GM12801 (cell line): ENCODE data around the gene SPPL2B.

Experiments
- TF ChIP-seq, protein P1 (sequence below): IDR thresholded peaks from one replicate; pipeline ENCODE4 v1.5.1; 2011; ENCODE audit warnings: control low read depth; ENCODE audit not compliant: insufficient read length; ENCODE audit errors: extremely low read depth

The SPPL2B gene

DNA sequence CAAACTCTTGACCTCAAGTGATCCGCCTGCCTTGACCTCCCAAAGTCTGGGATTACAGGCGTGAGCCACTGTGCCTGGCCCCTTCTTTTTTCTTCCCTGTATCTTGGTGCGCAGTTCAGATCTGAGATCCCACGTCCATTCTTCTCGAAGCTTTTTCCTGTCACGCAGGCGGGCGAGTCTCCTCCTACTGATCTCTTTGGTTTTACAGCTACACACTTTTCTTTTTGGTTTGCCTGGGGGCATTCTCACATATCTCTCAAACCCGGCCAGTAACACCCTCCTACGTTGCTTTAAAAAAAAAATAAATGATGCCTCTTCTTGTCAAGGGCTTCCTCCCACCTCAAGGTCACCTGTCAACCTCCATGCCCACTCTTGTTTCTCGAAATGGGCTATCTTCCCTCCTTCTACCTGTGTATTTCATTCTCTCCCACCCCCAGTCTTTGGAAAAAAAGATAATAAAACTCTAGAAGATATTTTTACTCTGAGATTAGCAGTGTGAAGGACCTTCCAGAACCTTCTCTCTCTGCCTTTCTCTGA is 43.7 kb downstream of the SPPL2B start:
- TF ChIP-seq, protein P1, sequence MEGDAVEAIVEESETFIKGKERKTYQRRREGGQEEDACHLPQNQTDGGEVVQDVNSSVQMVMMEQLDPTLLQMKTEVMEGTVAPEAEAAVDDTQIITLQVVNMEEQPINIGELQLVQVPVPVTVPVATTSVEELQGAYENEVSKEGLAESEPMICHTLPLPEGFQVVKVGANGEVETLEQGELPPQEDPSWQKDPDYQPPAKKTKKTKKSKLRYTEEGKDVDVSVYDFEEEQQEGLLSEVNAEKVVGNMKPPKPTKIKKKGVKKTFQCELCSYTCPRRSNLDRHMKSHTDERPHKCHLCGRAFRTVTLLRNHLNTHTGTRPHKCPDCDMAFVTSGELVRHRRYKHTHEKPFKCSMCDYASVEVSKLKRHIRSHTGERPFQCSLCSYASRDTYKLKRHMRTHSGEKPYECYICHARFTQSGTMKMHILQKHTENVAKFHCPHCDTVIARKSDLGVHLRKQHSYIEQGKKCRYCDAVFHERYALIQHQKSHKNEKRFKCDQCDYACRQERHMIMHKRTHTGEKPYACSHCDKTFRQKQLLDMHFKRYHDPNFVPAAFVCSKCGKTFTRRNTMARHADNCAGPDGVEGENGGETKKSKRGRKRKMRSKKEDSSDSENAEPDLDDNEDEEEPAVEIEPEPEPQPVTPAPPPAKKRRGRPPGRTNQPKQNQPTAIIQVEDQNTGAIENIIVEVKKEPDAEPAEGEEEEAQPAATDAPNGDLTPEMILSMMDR, result no peak

DNA sequence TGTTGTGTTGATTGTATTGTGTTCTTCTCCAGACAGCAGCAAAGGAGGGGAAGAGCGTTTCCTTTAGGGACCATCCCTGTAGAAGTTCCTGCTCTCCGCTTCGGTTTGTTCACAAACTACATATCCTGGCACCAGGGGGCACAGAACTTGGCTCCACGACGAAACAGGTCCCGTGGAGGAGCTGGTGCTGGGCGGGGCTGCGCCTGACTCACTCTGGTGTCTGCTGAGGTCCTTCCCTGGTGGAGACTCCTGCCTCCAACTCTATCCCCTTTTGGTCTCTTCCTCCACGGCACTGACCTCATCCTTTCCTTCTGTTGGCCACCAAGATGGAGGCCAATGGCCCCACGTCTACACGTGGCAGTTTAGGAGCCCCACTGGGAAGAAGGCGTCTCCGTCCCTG is 46.3 kb downstream of the SPPL2B start:
- TF ChIP-seq, protein P1, result no peak

DNA sequence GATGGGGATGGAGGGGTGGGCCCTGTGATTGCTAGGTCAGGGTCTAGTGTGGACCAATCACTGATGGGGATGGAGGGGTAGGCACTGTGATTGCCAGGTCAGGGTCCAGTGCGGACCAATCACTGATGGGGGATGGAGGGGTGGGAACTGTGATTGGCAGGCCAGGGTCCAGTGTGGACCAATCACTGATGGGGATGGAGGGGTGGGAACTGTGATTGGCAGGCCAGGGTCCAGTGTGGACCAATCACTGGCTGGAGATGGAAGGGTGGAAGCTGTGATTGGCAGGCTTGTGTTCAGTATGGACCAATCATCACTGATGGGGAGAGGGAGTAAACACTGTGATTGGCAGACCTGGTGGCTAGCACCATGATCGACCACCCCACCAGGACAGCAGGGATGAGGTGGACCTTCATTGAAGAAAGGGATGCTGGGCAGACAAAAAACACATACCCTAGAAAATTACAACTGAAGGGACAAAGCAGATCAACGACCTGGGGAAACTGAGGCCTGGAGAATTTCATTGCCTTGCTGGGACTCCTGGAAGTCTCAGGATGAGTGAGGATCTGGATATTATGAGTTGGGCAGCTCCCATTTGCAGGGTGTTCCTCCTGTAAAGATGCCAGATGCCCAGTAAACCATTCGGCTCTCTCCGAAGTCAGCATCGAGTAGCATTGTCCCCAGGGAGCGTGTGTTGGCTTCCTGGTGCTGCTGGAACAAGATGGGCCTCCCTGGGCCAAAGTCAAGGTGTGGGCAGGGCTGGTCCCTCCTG is 47.1 kb downstream of the SPPL2B start:
- TF ChIP-seq, protein P1, result no peak

DNA sequence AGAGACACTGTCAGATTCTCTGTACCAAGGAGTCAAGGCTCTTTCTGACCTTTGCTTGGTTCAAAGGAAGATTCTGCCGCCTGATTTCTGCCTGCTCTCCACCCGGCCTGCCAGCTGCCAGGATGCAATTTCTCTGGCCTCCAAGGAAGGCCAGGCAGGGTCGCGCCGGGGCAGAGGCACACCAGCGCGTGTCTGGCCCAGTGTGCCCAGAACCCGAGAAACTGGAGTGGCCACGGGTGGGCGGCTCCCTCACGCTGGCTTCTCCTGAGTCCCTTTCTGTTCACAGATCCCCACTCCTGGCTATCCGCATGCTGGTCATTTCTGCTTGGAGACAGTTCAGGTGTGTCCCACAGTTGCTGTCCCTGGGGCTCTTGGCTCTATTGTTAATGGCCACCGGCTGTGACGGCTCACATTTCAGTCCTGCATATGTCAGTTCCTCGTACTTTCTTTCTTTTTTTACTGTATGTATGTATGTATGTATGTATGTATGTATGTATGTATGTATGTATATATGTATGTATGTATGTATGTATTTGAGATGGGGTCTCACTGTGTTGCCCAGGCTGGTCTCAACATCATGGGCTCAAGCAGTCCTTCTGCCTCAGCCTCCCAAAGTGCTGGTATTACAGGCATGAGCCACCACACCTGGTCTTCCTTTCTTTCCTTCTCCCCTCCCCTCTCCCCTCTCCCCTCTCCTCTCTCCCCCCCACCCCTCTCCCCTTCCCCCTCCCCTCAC is 48.5 kb downstream of the SPPL2B start:
- TF ChIP-seq, protein P1, result no peak

DNA sequence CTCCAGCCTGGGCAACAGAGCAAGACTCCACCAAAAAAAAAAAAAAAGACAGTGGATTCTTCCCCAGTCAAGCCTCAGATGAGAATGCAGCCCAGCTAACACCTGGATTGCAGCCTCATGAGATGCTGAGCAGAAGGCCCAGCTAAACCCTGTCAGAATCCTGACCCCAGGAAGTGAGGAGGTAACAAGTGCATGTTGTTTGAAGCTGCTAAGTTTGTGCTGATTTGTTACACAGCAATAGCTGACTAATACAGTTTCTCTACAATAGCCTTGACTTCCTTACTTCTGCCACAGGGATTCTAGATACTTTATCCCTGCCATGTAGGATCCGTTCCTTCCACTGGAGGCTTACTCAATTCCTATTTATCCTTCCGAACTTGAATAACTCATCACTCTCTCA is 52.1 kb downstream of the SPPL2B start:
- TF ChIP-seq, protein P1, result no peak

DNA sequence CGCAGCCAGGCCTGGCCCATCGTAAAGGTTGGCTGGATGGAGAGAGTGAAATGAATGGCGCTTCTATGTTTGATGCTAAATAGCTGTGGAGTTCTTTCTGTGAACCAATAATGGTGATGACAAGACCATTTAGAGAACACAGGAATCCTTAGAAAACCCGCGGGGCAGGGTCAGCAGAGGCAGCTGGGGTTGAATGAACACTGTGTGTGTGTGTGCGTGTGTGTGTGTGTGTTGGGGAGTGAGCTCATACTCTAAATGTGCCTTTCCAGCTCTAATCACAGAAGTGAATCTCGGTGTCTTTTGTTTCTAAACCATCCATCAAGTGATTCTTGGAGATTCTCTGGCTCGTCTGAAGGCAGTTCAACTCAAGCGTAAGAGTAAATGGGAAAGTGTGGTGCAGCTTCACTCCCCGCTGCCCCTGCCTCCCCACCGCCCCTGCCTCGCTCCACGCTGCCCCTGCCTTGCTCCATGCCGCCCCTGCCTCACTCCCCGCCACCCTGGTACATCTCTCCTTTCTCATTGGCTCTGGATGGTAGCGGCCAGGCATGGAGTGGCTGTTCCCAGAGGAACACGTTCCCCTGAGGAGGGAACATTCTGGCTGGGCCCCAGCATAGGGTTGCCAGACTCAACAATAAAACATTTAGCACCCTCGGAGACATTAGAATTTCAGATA is 52.8 kb downstream of the SPPL2B start:
- TF ChIP-seq, protein P1, result no peak
